SK-N-MC (cell line): Measurements from ENCODE around the gene FDX1.

Experiments used
- EZH2 ChIP-seq: fragments of 200-600 bp; sonication (generic); IDR thresholded peaks from one replicate; pipeline ENCODE4 v1.6.1; 2017; ENCODE audit warnings: antibody characterized with exemption
- POLR2AphosphoS5 ChIP-seq: IDR thresholded peaks from 2 replicates; pipeline ENCODE4 v1.6.1; 2012; ENCODE audit warnings: mild to moderate bottlenecking, low read depth, low read length, borderline replicate concordance

- TF ChIP-seq EZH2 (no peak), POLR2AphosphoS5 (no peak)
These were observed 17.6 kb downstream of the FDX1 start for GRCh38 chr11:110447343-110447742.
